K562 (cell line): ENCODE data around the gene FSCN2. TPM values are rescaled to one million over a fixed set of nuclear protein-coding genes. Genes with fewer than 3 reads are reported as not detected.

Experiments used
- BDP1 ChIP-seq: IDR thresholded peaks from 3 replicates; pipeline ENCODE4 v1.6.1; 2011; ENCODE audit not compliant: insufficient read length, insufficient read depth
- CEBPG ChIP-seq, 3 experiments: fragments of 200-800 bp in 1 of 3; sonication (Bioruptor generic) in 1 of 3; sonication (generic) in 1 of 3; formaldehyde crosslinking in 1 of 3; IDR thresholded peaks in 2 of 3; conservative IDR thresholded peaks in 1 of 3; 2 replicates each; pipeline versions ENCODE4 v1.6.1 to v1.8.0; 2016 to 2022; ENCODE audit warnings: missing compliant biosample characterization in 2 of 3, missing genetic modification characterization in 2 of 3, mild to moderate bottlenecking in 1 of 3, missing genetic modification reagents in 1 of 3
- DIDO1 ChIP-seq: fragments of 450-650 bp; IDR thresholded peaks from 2 replicates; pipeline ENCODE4 v1.6.1; 2016; ENCODE audit warnings: low read depth, missing biosample characterization, missing genetic modification characterization
- E2F3 ChIP-seq: fragments of 250-450 bp; sonication (Bioruptor Pico); IDR thresholded peaks from 2 replicates; pipeline ENCODE4 v1.4.0; 2020; ENCODE audit warnings: mild to moderate bottlenecking
- ETV1 ChIP-seq: fragments of 450-650 bp; conservative IDR thresholded peaks from 2 replicates; pipeline ENCODE4 v1.6.1; 2016; ENCODE audit warnings: missing genetic modification characterization, control low read depth, low read depth, missing compliant biosample characterization
- HDAC6 ChIP-seq: IDR thresholded peaks from 2 replicates; pipeline ENCODE4 v1.6.1; 2012; ENCODE audit warnings: low read depth, mild to moderate bottlenecking, control low read depth, inconsistent platforms, low read length, moderate library complexity
- KAT7 ChIP-seq: sonication (generic); formaldehyde crosslinking; IDR thresholded peaks from 2 replicates; pipeline ENCODE4 v1.8.0; 2022; ENCODE audit warnings: missing genetic modification reagents, mild to moderate bottlenecking, borderline replicate concordance
- KAT8 ChIP-seq: fragments of 450-650 bp; IDR thresholded peaks from 2 replicates; pipeline ENCODE4 v1.6.1; 2016; ENCODE audit warnings: low read depth, mild to moderate bottlenecking
- KDM5B ChIP-seq: fragments of 200-600 bp; sonication (generic); IDR thresholded peaks from 2 replicates; pipeline ENCODE4 v1.6.1; 2012; ENCODE audit warnings: low read depth, mild to moderate bottlenecking, moderate library complexity, low read length, control low read depth, inconsistent platforms; ENCODE audit not compliant: insufficient replicate concordance
- MEIS2 ChIP-seq: fragments of 450-650 bp; IDR thresholded peaks from 2 replicates; pipeline ENCODE4 v1.6.1; 2014; ENCODE audit warnings: mild to moderate bottlenecking; ENCODE audit not compliant: partially characterized antibody
- NFIC ChIP-seq: fragments of 450-650 bp; IDR thresholded peaks from 2 replicates; pipeline ENCODE4 v1.6.1; 2017; ENCODE audit warnings: mild to moderate bottlenecking, inconsistent platforms
- SMARCE1 ChIP-seq: fragments of 450-650 bp; IDR thresholded peaks from 2 replicates; pipeline ENCODE4 v1.7.1; 2016; ENCODE audit warnings: mild to moderate bottlenecking
- SREBF2 ChIP-seq: sonication (generic); formaldehyde crosslinking; IDR thresholded peaks from 2 replicates; pipeline ENCODE4 v1.4.0; 2020; ENCODE audit warnings: mild to moderate bottlenecking, missing genetic modification reagents
- TAL1 ChIP-seq: fragments of 450-650 bp; IDR thresholded peaks from 2 replicates; pipeline ENCODE4 v1.6.1; 2016; ENCODE audit warnings: mild to moderate bottlenecking
- TEAD2 ChIP-seq: fragments of 450-650 bp; IDR thresholded peaks from 2 replicates; pipeline ENCODE4 v1.6.1; 2016; ENCODE audit warnings: missing genetic modification characterization, control low read depth, missing compliant biosample characterization
- TEAD4 ChIP-seq, 2 experiments: sonication (generic) in 1 of 2; formaldehyde crosslinking in 1 of 2; IDR thresholded peaks; 2 replicates each; pipeline versions ENCODE4 v1.6.1 to v1.8.0; 2012 to 2022; ENCODE audit warnings: borderline replicate concordance in 1 of 2, inconsistent platforms in 1 of 2, low read length in 1 of 2, mild to moderate bottlenecking in 1 of 2, missing genetic modification reagents in 1 of 2
- ZEB2 ChIP-seq: fragments of 450-650 bp; IDR thresholded peaks from 2 replicates; pipeline ENCODE4 v1.6.1; 2016
- ZFP36 ChIP-seq: fragments of 150-350 bp; IDR thresholded peaks from 2 replicates; pipeline ENCODE4 v1.6.1; 2018; ENCODE audit warnings: low read length, low read depth; ENCODE audit not compliant: partially characterized antibody
- ZKSCAN8 ChIP-seq: fragments of 200-800 bp; sonication (Bioruptor generic); IDR thresholded peaks from 2 replicates; pipeline ENCODE4 v1.6.1; 2016; ENCODE audit warnings: missing genetic modification characterization, missing compliant biosample characterization
- ZNF224 ChIP-seq: sonication (generic); formaldehyde crosslinking; IDR thresholded peaks from 2 replicates; pipeline ENCODE4 v1.8.0; 2022; ENCODE audit warnings: mild to moderate bottlenecking, missing genetic modification reagents
- ZNF23 ChIP-seq: fragments of 250-450 bp; sonication (Bioruptor Pico); IDR thresholded peaks from 2 replicates; pipeline ENCODE4 v1.4.0; 2020; ENCODE audit warnings: mild to moderate bottlenecking
- polyA plus RNA-seq, 8 experiments: library from polyadenylated mRNA; depleted of rRNA in 4 of 8; stranded (reverse) in 5 of 8; unstranded in 3 of 8; fragments of >200 nt; fragmentation: Nextera tagmentation in 2 of 8; fragmentation: Illumina TruSeq in 1 of 8; extraction: Ambion mirVana in 2 of 8; extraction: Trizol in 1 of 8; gene quantifications; 2 replicates each; pipeline versions ENCODE4 v1.2.1 to v1.2.3, GENCODE V29; 2011 to 2014; ENCODE audit warnings: inconsistent platforms in 1 of 8, missing spikeins in 1 of 8
- total RNA-seq, 7 experiments: library from RNA; depleted of rRNA in 6 of 7; stranded (reverse); fragments of >200 nt in 6 of 7; fragmentation: Illumina TruSeq in 2 of 7; extraction: Trizol in 2 of 7; gene quantifications; 2 replicates each; pipeline versions ENCODE4 v1.2.1 to v1.2.3, GENCODE V29; 2011 to 2021; ENCODE audit warnings: low replicate concordance in 1 of 7
- TF ChIP-seq, protein P1 (sequence below): IDR thresholded peaks from 2 replicates; pipeline ENCODE4 v1.6.1; 2011; ENCODE audit warnings: borderline replicate concordance, low read depth, mild to moderate bottlenecking, moderate library complexity, low read length; ENCODE audit not compliant: insufficient read depth, poor library complexity, severe bottlenecking
- TF ChIP-seq, protein P2 (sequence below): IDR thresholded peaks from 3 replicates; pipeline ENCODE4 v1.6.1; 2011; ENCODE audit warnings: borderline replicate concordance, mild to moderate bottlenecking, moderate library complexity; ENCODE audit not compliant: insufficient read length; ENCODE audit errors: extremely low read depth

FSCN2 gene
- total and polyA plus RNA-seq, 9 of the 15 experiments (the other 6 are each of a cell fraction or from before 2014, with no cell fraction given) = 0.08 TPM; not detected in 8

GRCh38 chr17:81510785-81511553 is 17.2 kb upstream of the FSCN2 start (continued):
- peak; percentile 19 for TF ChIP-seq KDM5B
- TF ChIP-seq ZEB2 = no peak
- 0 out of 2 replicates have a peak, but pooled peaks have one; percentile 4 for TF ChIP-seq NFIC
- TF ChIP-seq BDP1 = no peak
- TF ChIP-seq, protein P1, sequence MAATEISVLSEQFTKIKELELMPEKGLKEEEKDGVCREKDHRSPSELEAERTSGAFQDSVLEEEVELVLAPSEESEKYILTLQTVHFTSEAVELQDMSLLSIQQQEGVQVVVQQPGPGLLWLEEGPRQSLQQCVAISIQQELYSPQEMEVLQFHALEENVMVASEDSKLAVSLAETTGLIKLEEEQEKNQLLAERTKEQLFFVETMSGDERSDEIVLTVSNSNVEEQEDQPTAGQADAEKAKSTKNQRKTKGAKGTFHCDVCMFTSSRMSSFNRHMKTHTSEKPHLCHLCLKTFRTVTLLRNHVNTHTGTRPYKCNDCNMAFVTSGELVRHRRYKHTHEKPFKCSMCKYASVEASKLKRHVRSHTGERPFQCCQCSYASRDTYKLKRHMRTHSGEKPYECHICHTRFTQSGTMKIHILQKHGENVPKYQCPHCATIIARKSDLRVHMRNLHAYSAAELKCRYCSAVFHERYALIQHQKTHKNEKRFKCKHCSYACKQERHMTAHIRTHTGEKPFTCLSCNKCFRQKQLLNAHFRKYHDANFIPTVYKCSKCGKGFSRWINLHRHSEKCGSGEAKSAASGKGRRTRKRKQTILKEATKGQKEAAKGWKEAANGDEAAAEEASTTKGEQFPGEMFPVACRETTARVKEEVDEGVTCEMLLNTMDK = no peak
- TF ChIP-seq E2F3 (CRISPR knock-in tag) = no peak
- TF ChIP-seq TEAD2 (tag) = no peak
- 0 out of 2 replicates have a peak, but pooled peaks have one; percentile 48 for TF ChIP-seq ETV1
- no peak for TF ChIP-seq TAL1
- peak; percentile 95; the same call in 1 of the 2 replicates for TF ChIP-seq KAT7 (CRISPR knock-in tag)
- no peak for TF ChIP-seq ZNF224
- no peak for TF ChIP-seq ZFP36
- TF ChIP-seq TEAD4 (IDR thresholded peaks at IDR 0.05; ENCODE audit: low read length) = no peak
- no peak for TF ChIP-seq TEAD4 (CRISPR knock-in tag; IDR thresholded peaks at IDR 0.05; ENCODE audit: borderline replicate concordance)
- TF ChIP-seq, protein P2, sequence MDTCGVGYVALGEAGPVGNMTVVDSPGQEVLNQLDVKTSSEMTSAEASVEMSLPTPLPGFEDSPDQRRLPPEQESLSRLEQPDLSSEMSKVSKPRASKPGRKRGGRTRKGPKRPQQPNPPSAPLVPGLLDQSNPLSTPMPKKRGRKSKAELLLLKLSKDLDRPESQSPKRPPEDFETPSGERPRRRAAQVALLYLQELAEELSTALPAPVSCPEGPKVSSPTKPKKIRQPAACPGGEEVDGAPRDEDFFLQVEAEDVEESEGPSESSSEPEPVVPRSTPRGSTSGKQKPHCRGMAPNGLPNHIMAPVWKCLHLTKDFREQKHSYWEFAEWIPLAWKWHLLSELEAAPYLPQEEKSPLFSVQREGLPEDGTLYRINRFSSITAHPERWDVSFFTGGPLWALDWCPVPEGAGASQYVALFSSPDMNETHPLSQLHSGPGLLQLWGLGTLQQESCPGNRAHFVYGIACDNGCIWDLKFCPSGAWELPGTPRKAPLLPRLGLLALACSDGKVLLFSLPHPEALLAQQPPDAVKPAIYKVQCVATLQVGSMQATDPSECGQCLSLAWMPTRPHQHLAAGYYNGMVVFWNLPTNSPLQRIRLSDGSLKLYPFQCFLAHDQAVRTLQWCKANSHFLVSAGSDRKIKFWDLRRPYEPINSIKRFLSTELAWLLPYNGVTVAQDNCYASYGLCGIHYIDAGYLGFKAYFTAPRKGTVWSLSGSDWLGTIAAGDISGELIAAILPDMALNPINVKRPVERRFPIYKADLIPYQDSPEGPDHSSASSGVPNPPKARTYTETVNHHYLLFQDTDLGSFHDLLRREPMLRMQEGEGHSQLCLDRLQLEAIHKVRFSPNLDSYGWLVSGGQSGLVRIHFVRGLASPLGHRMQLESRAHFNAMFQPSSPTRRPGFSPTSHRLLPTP = no peak
- TF ChIP-seq SREBF2 (CRISPR knock-in tag) = no peak
- no peak for TF ChIP-seq SMARCE1
- no peak for TF ChIP-seq HDAC6
- TF ChIP-seq DIDO1 (tag) = no peak
- no peak for TF ChIP-seq ZNF23 (CRISPR knock-in tag)
- TF ChIP-seq ZKSCAN8 (CRISPR knock-in tag) = no peak
- no peak for TF ChIP-seq KAT8
- TF ChIP-seq CEBPG (CRISPR knock-in tag; IDR thresholded peaks at IDR 0.05) = 0 out of 2 replicates have a peak, but pooled peaks have one; percentile 11
- no peak for TF ChIP-seq CEBPG (tag; conservative IDR thresholded peaks at IDR 0.05 in 1 of 2, IDR thresholded peaks at IDR 0.05 in 1 of 2)
- no peak for TF ChIP-seq MEIS2
